K562 (cell line): ENCODE measurements around the gene ZNF32. TPM values are rescaled to one million over a fixed set of nuclear protein-coding genes. Genes with fewer than 3 reads are reported as not detected.

ENCODE experiments used
- ATAC-seq: fragments of 200-7000 bp; cut with Tn5 transposase; 3 replicates; pipeline ENCODE4 v1.9.1; 2020; ENCODE audit warnings: moderate library complexity
- BruUV-seq: library from RNA; stranded (reverse); fragments of 400-500 nt; replicated peaks from 2 replicates; lab custom pipeline; 2021; lab: Mats Ljungman, UMichigan
- CTCF ChIA-PET: fragments of 300-600 bp; formaldehyde crosslinking; extraction: SDS; loops from one replicate; lab custom pipeline; 2021; ENCODE audit warnings: low intra/inter-chr PET ratio; lab: Yijun Ruan, JAX
- POLR2A ChIA-PET: fragments of 300-600, 350-650 bp; sonication (Branson Sonifier 250); formaldehyde crosslinking; extraction: SDS; loops from one replicate; lab custom pipeline; 2021; ENCODE audit warnings: antibody characterized with exemption, inconsistent platforms; lab: Yijun Ruan, JAX
- DNase-seq, 4 experiments: peaks; one replicate each; pipeline versions ENCODE4 v3.0.0 to v3.0.0-alpha.2; 2011 to 2018; ENCODE audit warnings: low spot score in 3 of 4, mixed read lengths in 3 of 4; ENCODE audit errors: extremely low read depth in 1 of 4
- FAIRE-seq: peaks from 2 replicates; lab custom pipeline; 2011; peaks lifted over from hg19 to GRCh38; lab: Jason Lieb, UNC
- H2AFZ ChIP-seq: 2 replicates; pipeline ENCODE4 v1.6.0; 2011; ENCODE audit warnings: low read depth, low read length, control low read depth, inconsistent platforms
- H3K27ac ChIP-seq: fragments of 200-600 bp; 3 replicates; pipeline ENCODE4 v1.8.0; 2011; ENCODE audit warnings: low read depth, mild to moderate bottlenecking, control low read depth, inconsistent platforms, low read length, moderate library complexity, mixed read lengths; ENCODE audit errors: extremely low read depth
- H3K27me3 ChIP-seq, 2 experiments: fragments of 300-600 bp in 1 of 2; 2 replicates in 1 of 2; 3 replicates in 1 of 2; pipeline versions ENCODE4 v1.6.0 to v1.8.0; 2011; ENCODE audit warnings: inconsistent platforms in 2 of 2, low read length in 2 of 2, mild to moderate bottlenecking in 1 of 2, mixed read lengths in 1 of 2, moderate library complexity in 1 of 2; ENCODE audit not compliant: control insufficient read depth in 2 of 2, insufficient read depth in 2 of 2
- H3K36me3 ChIP-seq: fragments of 300-600 bp; 3 replicates; pipeline ENCODE4 v1.8.0; 2011; ENCODE audit warnings: mild to moderate bottlenecking, low read length, inconsistent platforms; ENCODE audit not compliant: control insufficient read depth, insufficient read depth
- H3K4me1 ChIP-seq, 2 experiments: fragments of 200-600 bp in 1 of 2; replicated peaks in 1 of 2; 2 replicates in 1 of 2; 3 replicates in 1 of 2; pipeline versions ENCODE4 v1.5.1 to v1.8.0; 2011; ENCODE audit warnings: inconsistent platforms in 2 of 2, low read length in 2 of 2, mild to moderate bottlenecking in 1 of 2, mixed read lengths in 1 of 2, moderate library complexity in 1 of 2; ENCODE audit not compliant: control insufficient read depth in 2 of 2, insufficient read depth in 2 of 2
- H3K4me2 ChIP-seq: 2 replicates; pipeline ENCODE4 v1.6.1; 2011; ENCODE audit warnings: low read length, control low read depth, inconsistent platforms, mixed read lengths; ENCODE audit not compliant: insufficient read depth
- H3K4me3 ChIP-seq: fragments of 200-600 bp; sonication (generic), shearing (Covaris generic); 2 replicates; pipeline ENCODE4 v1.5.1; 2016; ENCODE audit warnings: control low read depth, inconsistent platforms
- H3K79me2 ChIP-seq: fragments of 200-600 bp; 3 replicates; pipeline ENCODE4 v1.8.0; 2011; ENCODE audit warnings: low read length, inconsistent platforms; ENCODE audit not compliant: control insufficient read depth, insufficient read depth
- H3K9ac ChIP-seq, 2 experiments: 2 replicates each; pipeline versions ENCODE4 v1.6.0 to v1.6.1; 2011; ENCODE audit warnings: low read depth in 2 of 2, low read length in 2 of 2, control low read depth in 1 of 2, inconsistent platforms in 1 of 2, mild to moderate bottlenecking in 1 of 2, mixed read lengths in 1 of 2; ENCODE audit not compliant: insufficient read depth in 1 of 2
- H3K9me1 ChIP-seq: one replicate; pipeline ENCODE4 v1.6.0; 2011; ENCODE audit warnings: inconsistent platforms, mild to moderate bottlenecking, low read length, moderate library complexity; ENCODE audit not compliant: control insufficient read depth, insufficient read depth
- H3K9me3 ChIP-seq: replicated peaks from 2 replicates; pipeline ENCODE4 v1.5.1; 2011; ENCODE audit warnings: low read depth, low read length, inconsistent platforms; ENCODE audit not compliant: control insufficient read depth, insufficient read depth
- H4K20me1 ChIP-seq: replicated peaks from 2 replicates; pipeline ENCODE4 v1.6.1; 2011; ENCODE audit warnings: low read length, inconsistent platforms, mixed read lengths; ENCODE audit not compliant: control insufficient read depth, insufficient read depth
- CTCF ChIP-seq, 3 experiments: IDR thresholded peaks in 2 of 3; conservative IDR thresholded peaks in 1 of 3; 2 replicates each; pipeline ENCODE4 v1.5.1; 2011 to 2012; ENCODE audit warnings: low read length in 3 of 3, mild to moderate bottlenecking in 3 of 3, control low read depth in 2 of 3, improper control_type of control experiment in 1 of 3, inconsistent platforms in 1 of 3, low read depth in 1 of 3, mixed read lengths in 1 of 3, moderate library complexity in 1 of 3; ENCODE audit not compliant: insufficient read depth in 2 of 3
- ETV1 ChIP-seq: fragments of 450-650 bp; conservative IDR thresholded peaks from 2 replicates; pipeline ENCODE4 v1.6.1; 2016; ENCODE audit warnings: missing genetic modification characterization, control low read depth, low read depth, missing compliant biosample characterization
- GABPA ChIP-seq: fragments of 200-800 bp; sonication (Bioruptor generic); conservative IDR thresholded peaks from 2 replicates; pipeline ENCODE4 v1.6.1; 2016; ENCODE audit warnings: low read depth, missing genetic modification characterization, missing compliant biosample characterization
- SNIP1 ChIP-seq: fragments of 450-650 bp; IDR thresholded peaks from 2 replicates; pipeline ENCODE4 v1.7.1; 2017; ENCODE audit warnings: low read depth, mild to moderate bottlenecking
- SRSF3 ChIP-seq: fragments of 200-400 bp; formaldehyde crosslinking; IDR thresholded peaks from 2 replicates; pipeline ENCODE4 v1.6.1; 2016; ENCODE audit warnings: mild to moderate bottlenecking, low read length, moderate library complexity; ENCODE audit not compliant: insufficient read depth
- SRSF9 ChIP-seq: fragments of 200-400 bp; formaldehyde crosslinking; IDR thresholded peaks from 2 replicates; pipeline ENCODE4 v1.6.1; 2017; ENCODE audit warnings: low read depth, low read length, borderline replicate concordance
- XRCC3 ChIP-seq: fragments of 450-650 bp; IDR thresholded peaks from 2 replicates; pipeline ENCODE4 v1.6.1; 2017; ENCODE audit warnings: mild to moderate bottlenecking, moderate library complexity
- ZBED1 ChIP-seq: IDR thresholded peaks from 2 replicates; pipeline ENCODE4 v1.6.1; 2014
- ZC3H8 ChIP-seq: fragments of 450-650 bp; IDR thresholded peaks from 2 replicates; pipeline ENCODE4 v1.6.1; 2017
- ZNF324 ChIP-seq: fragments of 250-450 bp; sonication (Bioruptor Pico); IDR thresholded peaks from 2 replicates; pipeline ENCODE4 v1.4.0; 2020; ENCODE audit warnings: mild to moderate bottlenecking
- ZNF780A ChIP-seq: fragments of 250-450 bp; sonication (Bioruptor Pico); IDR thresholded peaks from 2 replicates; pipeline ENCODE4 v1.5.0; 2021; ENCODE audit warnings: mild to moderate bottlenecking
- WGBS: fragments of 100-300 bp; shearing (Covaris generic); methylation state at CpG from one replicate; pipeline ENCODE4 v1.1.6; 2016; ENCODE audit warnings: low coverage, mixed read lengths; ENCODE audit not compliant: insufficient coverage; ENCODE audit errors: missing lambda C conversion rate; 5-methylcytosine and 5-hydroxymethylcytosine counted together
- in situ Hi-C: fragments of 300-500 bp; cut with MboI; formaldehyde crosslinking; loops from 4 replicates; pipeline ENCODE4 v1.15.0; 2018; ENCODE audit warnings: inconsistent platforms, mixed read lengths
- intact Hi-C: fragments of 100-400 bp; cut with micrococcal nuclease; formaldehyde crosslinking; loops from 2 replicates; pipeline ENCODE4 v1.14.2; 2022
- polyA plus RNA-seq, 8 experiments: library from polyadenylated mRNA; depleted of rRNA in 4 of 8; stranded (reverse) in 5 of 8; unstranded in 3 of 8; fragments of >200 nt; fragmentation: Nextera tagmentation in 2 of 8; fragmentation: Illumina TruSeq in 1 of 8; extraction: Ambion mirVana in 2 of 8; extraction: Trizol in 1 of 8; gene quantifications; 2 replicates each; pipeline versions ENCODE4 v1.2.1 to v1.2.3, GENCODE V29; 2011 to 2014; ENCODE audit warnings: inconsistent platforms in 1 of 8, missing spikeins in 1 of 8
- total RNA-seq, 7 experiments: library from RNA; depleted of rRNA in 6 of 7; stranded (reverse); fragments of >200 nt in 6 of 7; fragmentation: Illumina TruSeq in 2 of 7; extraction: Trizol in 2 of 7; gene quantifications; 2 replicates each; pipeline versions ENCODE4 v1.2.1 to v1.2.3, GENCODE V29; 2011 to 2021; ENCODE audit warnings: low replicate concordance in 1 of 7
- TF ChIP-seq, protein P1 (sequence below): IDR thresholded peaks from 3 replicates; pipeline ENCODE4 v1.6.1; 2011; ENCODE audit warnings: borderline replicate concordance, mild to moderate bottlenecking, moderate library complexity; ENCODE audit not compliant: insufficient read length; ENCODE audit errors: extremely low read depth

Gene ZNF32
- total and polyA plus RNA-seq, 9 of the 15 experiments (the other 6 are each of a cell fraction or from before 2014, with no cell fraction given): 17.3 to 57.0 (median 26.3) TPM

GRCh38 chr10:43686414-43686813, 37.7 kb upstream of the ZNF32 start:
- DNase-seq: peak in 2 of 4 experiments; percentile 28 to 42
- Histone ChIP-seq H2AFZ (no peak overlapping the region), H3K36me3 (no peaks in the 10 kb centered on the region), H3K4me1 (peaks cover 0 to 22% of the 10 kb centered on the region in 2 experiments; a peak in 2 of 5 replicates), H3K79me2 (no peaks in the 10 kb centered on the region), H4K20me1 (no peaks in the 10 kb centered on the region; the same call in 1 of the 2 replicates), H3K27ac (no peak overlapping the region), H3K4me2 (no peak overlapping the region), H3K4me3 (no peak overlapping the region), H3K9me1 (no peaks in the 10 kb centered on the region), H3K27me3 (peaks cover 17 to 37% of the 10 kb centered on the region in 2 experiments), H3K9me3 (no peaks in the 10 kb centered on the region), H3K9ac (no peak overlapping the region)
- 2% methylated on average over 6 of the region's 6 CpGs for WGBS
- BruUV-seq: no TSS peak
- ChIA-PET POLR2A (interaction anchor here (0.7 kb wide), 1 partner anchor 194 kb away, joined by 3 read pairs; no protein-coding TSS in a partner anchor), CTCF (no interaction called here)
- no peak for ATAC-seq
- intact Hi-C loops: no loop called here
- in situ Hi-C loops: no loop called here
- FAIRE-seq: no peak
- TF ChIP-seq ZNF780A (no peak), SRSF9 (no peak), ZNF324 (CRISPR knock-in tag) (no peak), GABPA (tag) (peak; percentile 51), XRCC3 (no peak), SRSF3 (no peak), CTCF (IDR thresholded peaks at IDR 0.05 in 2 of 3, conservative IDR thresholded peaks at IDR 0.05 in 1 of 3; ENCODE audit: insufficient read depth in 2 of 3, low read depth in 1 of 3, low read length in 3 of 3) (peak; percentile 15 to 32 (median 20); a peak in 2 of 6 replicates), ETV1 (peak; percentile 82), ZC3H8 (no peak), SNIP1 (no peak), ZBED1 (no peak)
- TF ChIP-seq, protein P1, sequence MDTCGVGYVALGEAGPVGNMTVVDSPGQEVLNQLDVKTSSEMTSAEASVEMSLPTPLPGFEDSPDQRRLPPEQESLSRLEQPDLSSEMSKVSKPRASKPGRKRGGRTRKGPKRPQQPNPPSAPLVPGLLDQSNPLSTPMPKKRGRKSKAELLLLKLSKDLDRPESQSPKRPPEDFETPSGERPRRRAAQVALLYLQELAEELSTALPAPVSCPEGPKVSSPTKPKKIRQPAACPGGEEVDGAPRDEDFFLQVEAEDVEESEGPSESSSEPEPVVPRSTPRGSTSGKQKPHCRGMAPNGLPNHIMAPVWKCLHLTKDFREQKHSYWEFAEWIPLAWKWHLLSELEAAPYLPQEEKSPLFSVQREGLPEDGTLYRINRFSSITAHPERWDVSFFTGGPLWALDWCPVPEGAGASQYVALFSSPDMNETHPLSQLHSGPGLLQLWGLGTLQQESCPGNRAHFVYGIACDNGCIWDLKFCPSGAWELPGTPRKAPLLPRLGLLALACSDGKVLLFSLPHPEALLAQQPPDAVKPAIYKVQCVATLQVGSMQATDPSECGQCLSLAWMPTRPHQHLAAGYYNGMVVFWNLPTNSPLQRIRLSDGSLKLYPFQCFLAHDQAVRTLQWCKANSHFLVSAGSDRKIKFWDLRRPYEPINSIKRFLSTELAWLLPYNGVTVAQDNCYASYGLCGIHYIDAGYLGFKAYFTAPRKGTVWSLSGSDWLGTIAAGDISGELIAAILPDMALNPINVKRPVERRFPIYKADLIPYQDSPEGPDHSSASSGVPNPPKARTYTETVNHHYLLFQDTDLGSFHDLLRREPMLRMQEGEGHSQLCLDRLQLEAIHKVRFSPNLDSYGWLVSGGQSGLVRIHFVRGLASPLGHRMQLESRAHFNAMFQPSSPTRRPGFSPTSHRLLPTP: no peak
